Measurements from ENCODE around the gene BABAM2. TPM values are rescaled to one million over a fixed set of nuclear protein-coding genes. Genes with fewer than 3 reads are reported as not detected.
A peak's percentile ranks its signal among the peaks of the same experiment; 100 is the strongest.

Gene BABAM2
- total and polyA plus RNA-seq, 2 of the 4 experiments (the other 2 are of a cell fraction) = 20.9 to 23.1 TPM

DNA sequence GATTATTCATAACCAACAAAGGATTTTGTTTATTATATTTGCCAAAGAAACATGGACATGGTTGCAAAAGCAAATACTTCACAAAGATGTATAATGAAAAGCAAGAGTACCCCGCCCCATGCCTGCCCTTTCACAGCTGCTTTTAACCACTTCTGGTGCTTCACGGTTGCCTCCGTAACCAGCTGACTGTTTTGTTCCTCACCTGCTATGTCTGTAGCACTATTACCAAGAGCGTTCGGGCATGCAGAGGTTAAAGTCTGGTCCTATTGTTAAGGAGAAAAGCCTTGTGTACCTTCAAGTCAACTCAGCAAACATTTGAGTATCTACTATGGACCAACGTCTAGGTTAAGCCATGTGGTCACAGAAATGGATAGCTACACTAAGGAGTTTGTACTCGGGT is 386.9 kb downstream of the BABAM2 start:
- no TSS peak for BruUV-seq (replicated peaks)
- H2AFZ ChIP-seq (replicated peaks; ENCODE audit: low read length, poor library complexity) = no peak overlapping the region
- H2BK20ac ChIP-seq (ENCODE audit: low read depth, low read length) = peak overlapping the region; percentile 94
- dilution Hi-C loops (cut with HindIII; ENCODE audit: low sequenced_read_pairs, unreplicated experiment) (no loop called here), in situ Hi-C loops (cut with MboI; ENCODE audit: low sequenced_read_pairs) (no loop called here), intact Hi-C loops (cut with micrococcal nuclease) (loop anchor here (2.0 kb wide), 1 partner anchor 113 kb away; no protein-coding TSS in a partner anchor)
- H3K23ac ChIP-seq (ENCODE audit: low read depth, low read length) = peak overlapping the region; percentile 48; the same call in 1 of the 2 replicates
- peak overlapping the region; percentile 79 for H4K91ac ChIP-seq (ENCODE audit: insufficient read depth, low read depth, low read length)
- H4K5ac ChIP-seq (ENCODE audit: low read depth, low read length) = no peak overlapping the region
- peak overlapping the region; percentile 26 for H2BK5ac ChIP-seq (ENCODE audit: low read depth, low read length, poor library complexity, severe bottlenecking)
- DNase-seq (no peak), ATAC-seq (ENCODE audit: low read depth) (no peak)
- ChIA-PET POLR2A (ENCODE audit: unreplicated experiment) (interaction anchor here (0.7 kb wide), 1 partner anchor 55 kb away, joined by 3 read pairs; no protein-coding TSS in a partner anchor), CTCF (no interaction called here)
- H3K9me1 ChIP-seq (ENCODE audit: insufficient read depth, low read length) = peaks cover 31% of the 10 kb centered on the region
- no peak overlapping the region for H3K27ac ChIP-seq (ENCODE audit: insufficient read depth, low read length)
- peak overlapping the region; percentile 90 for H2AK5ac ChIP-seq (ENCODE audit: low read depth, low read length)
- TF ChIP-seq RCOR1 (IDR thresholded peaks at IDR 0.05; ENCODE audit: insufficient replicate concordance, low read length) = no peak
- no peak for TF ChIP-seq MXI1 (IDR thresholded peaks at IDR 0.05; ENCODE audit: borderline replicate concordance, low read depth, low read length)
- no peak for TF ChIP-seq SMC3 (IDR thresholded peaks at IDR 0.05; ENCODE audit: low read depth, low read length)
- TF ChIP-seq CTCF (conservative IDR thresholded peaks at IDR 0.05; ENCODE audit: low read depth, low read length) = no peak
- no peak overlapping the region for H3K4me2 ChIP-seq (ENCODE audit: low read depth, low read length)
- peak overlapping the region; percentile 90 for H2BK120ac ChIP-seq (ENCODE audit: low read depth, low read length)
- H3K4me3 ChIP-seq (ENCODE audit: insufficient read depth, low read depth, low read length) = no peak overlapping the region
- H3K9ac ChIP-seq (ENCODE audit: low read depth, low read length) = no peak overlapping the region
- H2AK9ac ChIP-seq (replicated peaks; ENCODE audit: low read depth, low read length, poor library complexity) = peak overlapping the region; percentile 59
- no peaks in the 10 kb centered on the region for H3K36me3 ChIP-seq (ENCODE audit: control insufficient read depth, insufficient read depth, low read length)
- H3K9me3 ChIP-seq (ENCODE audit: control insufficient read depth, insufficient read depth, low read length) = no peaks in the 10 kb centered on the region
- H3K18ac ChIP-seq (ENCODE audit: low read depth, low read length) = no peak overlapping the region
- H3K4ac ChIP-seq (ENCODE audit: low read depth, low read length) = peak overlapping the region; percentile 87
- 80% methylated on average over 1 of the region's 7 CpGs; no CpG with 5 or more reads in 1 of the 2 experiments for WGBS, 2 experiments (ENCODE audit: extremely low coverage in 2 of 2, insufficient read length in 1 of 2)
- peak overlapping the region; percentile 95; the same call in 2 of the 3 replicates for H2BK15ac ChIP-seq (ENCODE audit: low read depth, low read length)
- peaks cover 0 to 15% of the 10 kb centered on the region in 2 experiments; a peak in 3 of 4 replicates for H3K79me1 ChIP-seq (ENCODE audit: low read depth in 1 of 2, low read length in 2 of 2)
- peaks cover 17% of the 10 kb centered on the region for H3K4me1 ChIP-seq (ENCODE audit: control insufficient read depth, insufficient read depth, low read length)
- peak overlapping the region in 1 of 2 experiments; percentile 20; a peak in 2 of 4 replicates for H4K8ac ChIP-seq (ENCODE audit: low read depth in 2 of 2, low read length in 2 of 2)
- H3K27me3 ChIP-seq (ENCODE audit: control insufficient read depth, insufficient read depth, low read length) = no peaks in the 10 kb centered on the region
- peak overlapping the region; percentile 85 for H3K14ac ChIP-seq (replicated peaks; ENCODE audit: low read depth, low read length)
- H3K56ac ChIP-seq (ENCODE audit: extremely low read depth, insufficient read depth, low read length) = no peak overlapping the region
- H4K20me1 ChIP-seq (ENCODE audit: insufficient read depth, low read length) = no peaks in the 10 kb centered on the region
